Measurements from ENCODE around the gene MNDA. TPM values are rescaled to one million over a fixed set of nuclear protein-coding genes. Genes with fewer than 3 reads are reported as not detected.

MNDA gene
- total RNA-seq: under 1 TPM in 1 of 3 donors, not detected in 2; 0.13 TPM

- Mint-ChIP-seq H3K4me1 (ENCODE audit: low read depth) (peaks cover 14% of the 10 kb centered on the region), H3K9me3 (peaks cover 28% of the 10 kb centered on the region), H3K36me3 (ENCODE audit: insufficient read depth) (peaks cover 3% of the 10 kb centered on the region), H3K27me3 (ENCODE audit: low read depth) (no peaks in the 10 kb centered on the region), H3K4me3 (no peak within 1 kb of the TSS)
- ATAC-seq (no peak), DNase-seq (no peak)
Observed at GRCh38 chr1:158830904-158831507, at the start of gene MNDA. MNDA (plus strand) TSS chr1:158831351; CDS start chr1:158842154, 10,803 bp downstream.

DNA sequence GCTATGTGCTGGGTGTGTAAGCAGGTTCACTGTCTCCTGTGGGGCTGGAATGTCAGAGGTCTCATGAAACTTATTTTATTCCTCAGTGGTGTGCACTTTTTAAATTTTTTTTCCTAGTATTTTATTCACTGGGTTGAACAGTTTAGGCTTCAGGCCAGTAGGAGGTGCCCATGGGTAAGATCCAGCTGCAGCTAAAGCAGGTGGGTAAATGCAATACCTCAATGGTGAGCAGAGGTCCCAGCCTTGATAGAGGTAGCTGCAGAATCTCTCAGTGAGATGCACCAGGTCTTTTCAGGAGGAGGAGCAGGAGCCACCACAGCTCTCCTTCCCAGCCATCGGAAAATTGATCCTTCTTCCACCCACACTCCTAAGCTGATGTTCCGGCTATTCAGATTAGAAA, 37.5 kb upstream of the MNDA start:
- peak; percentile 11 for DNase-seq
- no peaks in the 10 kb centered on the region for H3K9me3 Mint-ChIP-seq
- no peaks in the 10 kb centered on the region for H3K4me1 Mint-ChIP-seq (ENCODE audit: low read depth)
- no peaks in the 10 kb centered on the region for H3K36me3 Mint-ChIP-seq (ENCODE audit: insufficient read depth)
- H3K4me3 Mint-ChIP-seq: no peak overlapping the region
- H3K27me3 Mint-ChIP-seq (ENCODE audit: low read depth): no peaks in the 10 kb centered on the region
- peak in 1 of 2 donors; percentile 43 for ATAC-seq

DNA sequence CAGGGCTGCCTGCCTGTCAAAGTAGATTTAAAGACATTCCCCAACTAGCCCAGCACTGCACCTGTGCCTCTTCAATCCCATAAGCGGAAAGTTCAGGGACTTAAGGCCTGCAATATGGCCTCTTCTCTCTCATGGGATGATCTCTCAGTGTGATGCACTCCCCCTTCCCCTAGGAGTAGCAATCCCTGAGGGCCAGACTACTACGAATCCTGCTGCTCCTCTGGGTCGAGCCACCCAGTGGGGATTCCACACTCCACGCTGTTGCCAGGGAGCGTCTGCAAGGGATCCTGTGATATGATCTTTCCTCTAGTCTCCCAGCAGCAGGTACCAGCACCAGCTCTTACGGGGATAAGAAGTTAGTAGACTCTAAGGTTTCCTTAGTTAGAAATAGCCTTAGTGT, 36.9 kb upstream of the MNDA start:
- no peak overlapping the region for H3K4me3 Mint-ChIP-seq
- H3K36me3 Mint-ChIP-seq (ENCODE audit: insufficient read depth): no peaks in the 10 kb centered on the region
- ATAC-seq: no peak
- no peak for DNase-seq
- no peaks in the 10 kb centered on the region for H3K27me3 Mint-ChIP-seq (ENCODE audit: low read depth)
- H3K4me1 Mint-ChIP-seq (ENCODE audit: low read depth): no peaks in the 10 kb centered on the region
- H3K9me3 Mint-ChIP-seq: no peaks in the 10 kb centered on the region

- peaks cover 2% of the 10 kb centered on the region for H3K27me3 Mint-ChIP-seq (ENCODE audit: low read depth)
- H3K36me3 Mint-ChIP-seq (ENCODE audit: insufficient read depth): no peaks in the 10 kb centered on the region
- H3K9me3 Mint-ChIP-seq: no peaks in the 10 kb centered on the region
- DNase-seq: no peak
- ATAC-seq: no peak
- H3K4me3 Mint-ChIP-seq: no peak overlapping the region
- H3K4me1 Mint-ChIP-seq (ENCODE audit: low read depth): peaks cover 4% of the 10 kb centered on the region
Observed at GRCh38 chr1:158798531-158798930, 32.6 kb upstream of the MNDA start.

GRCh38 chr1:158799689-158800088, 31.5 kb upstream of the MNDA start:
- ATAC-seq: peak; percentile 46 to 79
- H3K9me3 Mint-ChIP-seq: no peaks in the 10 kb centered on the region
- no peak overlapping the region for H3K4me3 Mint-ChIP-seq
- DNase-seq: no peak
- H3K36me3 Mint-ChIP-seq (ENCODE audit: insufficient read depth): no peaks in the 10 kb centered on the region
- peaks cover 4% of the 10 kb centered on the region for H3K4me1 Mint-ChIP-seq (ENCODE audit: low read depth)
- peaks cover 3% of the 10 kb centered on the region for H3K27me3 Mint-ChIP-seq (ENCODE audit: low read depth)

GRCh38 chr1:158800526-158800925, 30.6 kb upstream of the MNDA start:
- Mint-ChIP-seq H3K4me1 (ENCODE audit: low read depth) (peaks cover 4% of the 10 kb centered on the region), H3K4me3 (no peak overlapping the region), H3K27me3 (ENCODE audit: low read depth) (peaks cover 3% of the 10 kb centered on the region), H3K9me3 (no peaks in the 10 kb centered on the region), H3K36me3 (ENCODE audit: insufficient read depth) (no peaks in the 10 kb centered on the region)
- DNase-seq (no peak), ATAC-seq (no peak)

GRCh38 chr1:158801396-158801795, 29.8 kb upstream of the MNDA start:
- Mint-ChIP-seq H3K36me3 (ENCODE audit: insufficient read depth) (no peaks in the 10 kb centered on the region), H3K27me3 (ENCODE audit: low read depth) (peaks cover 3% of the 10 kb centered on the region), H3K4me1 (ENCODE audit: low read depth) (peaks cover 4% of the 10 kb centered on the region), H3K9me3 (no peaks in the 10 kb centered on the region), H3K4me3 (no peak overlapping the region)
- DNase-seq (no peak), ATAC-seq (no peak)

DNA sequence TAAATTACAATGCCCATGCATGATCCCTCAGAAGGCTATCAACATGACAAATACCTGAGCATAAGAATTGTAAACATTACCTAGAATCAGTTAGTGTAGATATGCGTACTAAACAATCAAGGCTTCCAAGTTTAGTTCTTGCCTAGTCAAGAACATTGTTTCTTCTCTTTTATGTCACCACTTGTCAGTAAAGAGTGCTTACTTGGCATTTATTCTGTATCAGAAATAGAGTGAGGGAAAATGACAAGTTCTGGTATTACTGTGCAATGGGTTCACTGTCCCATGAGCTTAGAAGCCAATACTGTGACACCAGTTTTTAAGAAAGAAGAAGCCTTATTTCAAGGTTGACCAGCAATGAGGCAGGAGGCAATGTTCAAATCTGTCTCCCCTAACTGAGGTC, 27.5 kb upstream of the MNDA start:
- Mint-ChIP-seq H3K4me1 (ENCODE audit: low read depth) (peaks cover 4% of the 10 kb centered on the region), H3K9me3 (no peaks in the 10 kb centered on the region), H3K4me3 (no peak overlapping the region), H3K27me3 (ENCODE audit: low read depth) (peaks cover 5% of the 10 kb centered on the region), H3K36me3 (ENCODE audit: insufficient read depth) (no peaks in the 10 kb centered on the region)
- no peak for ATAC-seq
- no peak for DNase-seq

DNA sequence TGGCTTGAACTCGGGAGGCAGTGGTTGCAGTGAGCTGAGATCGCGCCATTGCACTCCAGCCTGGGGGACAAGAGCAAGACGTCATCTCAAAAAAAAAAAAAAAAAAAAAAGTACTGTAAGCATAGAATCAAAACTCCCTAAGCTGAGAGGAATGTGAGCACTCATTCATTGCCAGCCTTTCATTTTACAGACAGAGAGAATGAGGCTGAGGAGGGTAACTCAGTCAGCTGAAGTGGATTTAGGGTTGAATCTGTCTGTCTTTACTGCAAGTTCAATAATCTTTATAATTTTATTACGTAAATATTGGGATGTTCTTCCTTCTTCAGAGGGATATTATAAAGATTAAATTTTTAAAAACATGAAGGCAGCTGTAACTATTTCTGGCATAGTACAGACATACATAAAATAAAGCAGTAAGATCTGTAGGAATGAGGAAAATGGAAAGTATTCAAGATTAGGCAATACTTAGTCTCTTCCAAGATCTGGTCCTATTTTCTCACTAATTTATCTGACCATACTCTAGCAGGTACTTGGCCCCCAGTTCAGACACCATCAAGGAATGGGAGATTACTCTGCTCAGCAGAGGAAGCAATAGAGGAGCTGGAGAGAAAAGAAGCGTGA, 24.1 kb upstream of the MNDA start:
- ATAC-seq (no peak), DNase-seq (no peak)
- H3K27me3 Mint-ChIP-seq (ENCODE audit: low read depth): peaks cover 7% of the 10 kb centered on the region
- no peak overlapping the region for H3K4me3 Mint-ChIP-seq
- H3K36me3 Mint-ChIP-seq (ENCODE audit: insufficient read depth): no peaks in the 10 kb centered on the region
- H3K9me3 Mint-ChIP-seq: no peaks in the 10 kb centered on the region
- H3K4me1 Mint-ChIP-seq (ENCODE audit: low read depth): no peaks in the 10 kb centered on the region

DNA sequence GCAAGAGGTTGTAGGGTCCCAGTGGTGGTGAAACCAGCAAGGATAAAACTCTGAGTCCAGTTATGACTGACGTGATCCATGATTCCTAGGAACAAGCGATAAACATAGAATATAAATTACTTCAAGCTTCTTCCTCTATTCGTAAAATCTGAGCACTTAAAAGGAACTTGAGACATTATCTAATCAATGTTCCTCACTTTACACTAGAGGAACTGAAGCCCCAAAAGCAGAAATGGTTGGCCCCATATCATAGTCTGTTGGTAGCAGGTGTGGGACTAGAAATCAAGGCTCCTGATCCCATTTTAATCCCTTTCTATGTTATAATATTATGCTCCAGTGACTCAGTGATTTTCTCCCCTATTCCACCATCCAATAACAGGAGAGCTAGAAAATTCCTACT, 21.9 kb upstream of the MNDA start:
- Mint-ChIP-seq H3K9me3 (no peaks in the 10 kb centered on the region), H3K36me3 (ENCODE audit: insufficient read depth) (no peaks in the 10 kb centered on the region), H3K4me3 (no peak overlapping the region), H3K27me3 (ENCODE audit: low read depth) (peaks cover 4% of the 10 kb centered on the region), H3K4me1 (ENCODE audit: low read depth) (no peaks in the 10 kb centered on the region)
- ATAC-seq (no peak), DNase-seq (no peak)

DNA sequence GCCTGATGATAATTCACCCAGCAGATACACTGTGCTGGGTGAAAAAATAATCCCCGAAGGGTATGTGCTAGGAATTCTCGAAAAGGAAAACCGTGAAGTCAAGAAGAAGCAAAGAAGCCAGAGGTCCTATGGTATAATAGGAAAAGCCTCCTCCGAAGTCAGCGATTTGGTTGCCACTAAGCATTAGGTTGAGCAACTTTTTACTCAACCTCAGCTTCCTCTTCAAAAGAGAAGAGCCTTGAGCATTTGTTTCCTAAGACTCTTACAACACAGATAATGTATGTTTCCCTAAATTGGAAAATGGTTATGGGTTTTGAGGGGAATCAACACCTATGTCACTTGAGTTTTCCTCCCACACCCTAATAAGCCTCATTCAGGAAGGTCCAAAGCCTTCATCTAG, 21.3 kb upstream of the MNDA start:
- no peaks in the 10 kb centered on the region for H3K9me3 Mint-ChIP-seq
- H3K4me3 Mint-ChIP-seq: no peak overlapping the region
- ATAC-seq: no peak
- peaks cover 4% of the 10 kb centered on the region for H3K27me3 Mint-ChIP-seq (ENCODE audit: low read depth)
- no peaks in the 10 kb centered on the region for H3K4me1 Mint-ChIP-seq (ENCODE audit: low read depth)
- no peak for DNase-seq
- no peaks in the 10 kb centered on the region for H3K36me3 Mint-ChIP-seq (ENCODE audit: insufficient read depth)

- H3K9me3 Mint-ChIP-seq: no peaks in the 10 kb centered on the region
- no peak for DNase-seq
- H3K36me3 Mint-ChIP-seq (ENCODE audit: insufficient read depth): no peaks in the 10 kb centered on the region
- H3K27me3 Mint-ChIP-seq (ENCODE audit: low read depth): peaks cover 4% of the 10 kb centered on the region
- no peaks in the 10 kb centered on the region for H3K4me1 Mint-ChIP-seq (ENCODE audit: low read depth)
- H3K4me3 Mint-ChIP-seq: no peak overlapping the region
- ATAC-seq: no peak
Observed at GRCh38 chr1:158810311-158810710, 20.8 kb upstream of the MNDA start.

- Mint-ChIP-seq H3K9me3 (no peaks in the 10 kb centered on the region), H3K4me3 (no peak overlapping the region), H3K36me3 (ENCODE audit: insufficient read depth) (no peaks in the 10 kb centered on the region), H3K27me3 (ENCODE audit: low read depth) (peaks cover 2% of the 10 kb centered on the region), H3K4me1 (ENCODE audit: low read depth) (no peaks in the 10 kb centered on the region)
- DNase-seq (no peak), ATAC-seq (no peak)
Observed at GRCh38 chr1:158812336-158812735, 18.8 kb upstream of the MNDA start.

DNA sequence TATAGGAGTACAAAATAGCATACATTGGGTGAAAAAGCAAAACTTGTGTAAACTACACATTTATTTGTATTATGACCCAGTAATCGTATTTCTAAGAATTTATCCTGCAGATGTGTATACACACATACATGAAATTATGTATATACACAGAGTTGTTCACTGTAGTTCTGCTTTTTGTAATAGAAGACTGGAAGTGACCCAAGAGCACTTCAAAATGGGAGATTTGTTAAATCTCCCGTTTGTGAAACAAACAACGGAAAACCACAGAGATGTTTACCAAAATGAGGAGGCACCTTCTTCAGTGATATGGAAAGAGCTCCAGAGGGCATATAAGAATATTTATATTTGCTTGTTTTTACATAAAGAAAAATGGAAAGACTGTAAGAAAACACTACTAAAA, 18.0 kb upstream of the MNDA start:
- H3K4me1 Mint-ChIP-seq (ENCODE audit: low read depth): no peaks in the 10 kb centered on the region
- no peak for DNase-seq
- no peak for ATAC-seq

DNA sequence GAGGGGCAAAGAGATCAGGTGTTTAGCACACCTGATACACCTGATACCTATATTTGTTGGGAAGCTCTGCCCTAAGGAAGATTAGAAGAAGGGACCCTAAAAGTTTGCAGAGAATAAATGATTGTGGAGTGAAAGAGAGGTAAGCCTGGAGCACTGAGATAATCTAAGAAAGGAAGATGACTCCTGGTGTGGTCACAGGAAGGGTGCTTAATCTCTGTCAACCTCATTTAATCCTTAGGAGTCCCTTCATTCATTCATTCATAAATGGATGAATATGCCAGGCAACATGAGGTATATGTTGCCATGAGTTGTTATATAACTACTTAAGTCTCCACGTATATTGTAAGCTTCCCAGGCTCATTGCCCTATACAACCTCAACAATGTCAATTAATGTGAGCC, 16.2 kb upstream of the MNDA start:
- Mint-ChIP-seq H3K4me3 (no peak overlapping the region), H3K36me3 (ENCODE audit: insufficient read depth) (no peaks in the 10 kb centered on the region), H3K27me3 (ENCODE audit: low read depth) (peaks cover 2% of the 10 kb centered on the region), H3K4me1 (ENCODE audit: low read depth) (peaks cover 17% of the 10 kb centered on the region), H3K9me3 (no peaks in the 10 kb centered on the region)
- ATAC-seq (no peak), DNase-seq (no peak)

More for the DNA sequence above, 18.0 kb upstream of the MNDA start:
- Mint-ChIP-seq H3K9me3 (no peaks in the 10 kb centered on the region), H3K36me3 (ENCODE audit: insufficient read depth) (no peaks in the 10 kb centered on the region), H3K4me3 (no peak overlapping the region), H3K27me3 (ENCODE audit: low read depth) (peaks cover 2% of the 10 kb centered on the region)
